Prostate gland (tissue), 2 donors: ENCODE results near the gene ARHGEF26.

Source experiments
- CTCF ChIP-seq, 4 experiments: fragments of 200-600 bp in 2 of 4; fragments of 450-650 bp in 2 of 4; sonication (generic) in 2 of 4; IDR thresholded peaks; 1 replicate in 3 of 4; 2 replicates in 1 of 4; pipeline ENCODE4 v1.5.1; 2016 to 2019; ENCODE audit warnings: antibody characterized with exemption in 4 of 4, mild to moderate bottlenecking in 2 of 4, moderate library complexity in 2 of 4
- POLR2A ChIP-seq: fragments of 450-650 bp; IDR thresholded peaks from one replicate; pipeline ENCODE4 v1.6.1; 2016; ENCODE audit warnings: antibody characterized with exemption, mild to moderate bottlenecking
- POLR2AphosphoS5 ChIP-seq: sonication (generic); formaldehyde crosslinking; IDR thresholded peaks from one replicate; pipeline ENCODE4 v1.6.1; 2017; ENCODE audit warnings: antibody characterized with exemption

- TF ChIP-seq CTCF (IDR thresholded peaks at IDR 0.05) (no peak), POLR2AphosphoS5 (no peak), POLR2A (no peak)
Observed at GRCh38 chr3:154244644-154245043, 123.5 kb downstream of the ARHGEF26 start.
